HuH-7 (cell line): ENCODE measurements around the gene MTA3.
A peak's percentile ranks its signal among the peaks of the same experiment; 100 is the strongest.
"Not testable (repeated sequence)": the region's sequence is repeated elsewhere in the genome, so short reads cannot be mapped to it uniquely, and the experiment has no call there.

ENCODE experiments used
- DNase-seq: peaks from one replicate; pipeline ENCODE4 v3.0.0; 2011; ENCODE audit warnings: low spot score

The MTA3 gene

GRCh38 chr2:42568401-42569115, at the start of gene MTA3:
Gene MTA3 (plus strand): TSS chr2:42568632. CDS start chr2:42568746, 114 bp downstream.
- peak; percentile 33 for DNase-seq

- DNase-seq = no peak
Observed at GRCh38 chr2:42519624-42520023, 48.8 kb upstream of the MTA3 start.

- no peak for DNase-seq
Observed at GRCh38 chr2:42522035-42522434, 46.4 kb upstream of the MTA3 start.

- no peak for DNase-seq
Observed at GRCh38 chr2:42523341-42523740, 45.1 kb upstream of the MTA3 start.

GRCh38 chr2:42532397-42532796, 36.0 kb upstream of the MTA3 start:
- DNase-seq = no peak

- DNase-seq = no peak
Observed at GRCh38 chr2:42537493-42537892, 30.9 kb upstream of the MTA3 start.

- no peak for DNase-seq
Observed at GRCh38 chr2:42542871-42543270, 25.6 kb upstream of the MTA3 start.

GRCh38 chr2:42545023-42545721, 23.3 kb upstream of the MTA3 start:
- no peak for DNase-seq

GRCh38 chr2:42545841-42546390, 22.5 kb upstream of the MTA3 start:
- no peak for DNase-seq

GRCh38 chr2:42547014-42547413, 21.4 kb upstream of the MTA3 start:
- no peak for DNase-seq

- no peak for DNase-seq
Observed at GRCh38 chr2:42547446-42548295, 20.8 kb upstream of the MTA3 start.

- DNase-seq = no peak
Observed at GRCh38 chr2:42550870-42551269, 17.6 kb upstream of the MTA3 start.

- no peak for DNase-seq
Observed at GRCh38 chr2:42554392-42554791, 14.0 kb upstream of the MTA3 start.

GRCh38 chr2:42556315-42556890, 12.0 kb upstream of the MTA3 start:
- no peak for DNase-seq

- no peak for DNase-seq
Observed at GRCh38 chr2:42557306-42557705, 11.1 kb upstream of the MTA3 start.

GRCh38 chr2:42558827-42559226, 9.6 kb upstream of the MTA3 start:
- DNase-seq = peak; percentile 30

- DNase-seq = not testable (repeated sequence)
Observed at GRCh38 chr2:42560133-42560532, 8.3 kb upstream of the MTA3 start.

GRCh38 chr2:42560899-42561298, 7.5 kb upstream of the MTA3 start:
- DNase-seq = no peak

GRCh38 chr2:42562474-42563144, 5.8 kb upstream of the MTA3 start:
- DNase-seq = no peak

GRCh38 chr2:42566025-42566424, 2.4 kb upstream of the MTA3 start:
- no peak for DNase-seq

GRCh38 chr2:42566837-42567321, 1.6 kb upstream of the MTA3 start:
- DNase-seq = no peak
